Right lobe of liver (tissue), 6 donors: ENCODE measurements around the gene ACE2. TPM values are rescaled to one million over a fixed set of nuclear protein-coding genes. Genes with fewer than 3 reads are reported as not detected.

Experiments used
- ATAC-seq, 4 donors: fragments of 200-7000 bp; cut with Tn5 transposase; one replicate each; pipeline ENCODE4 v1.9.1; 2020; ENCODE audit warnings: mild to moderate bottlenecking in 4 of 4, moderate library complexity in 4 of 4
- DNase-seq, 3 donors: peaks; one replicate each; pipeline ENCODE4 v3.0.0-alpha.2; 2020
- H3K27ac ChIP-seq, 3 donors: fragments of 200-600 bp; one replicate each; pipeline ENCODE4 v1.8.0; 2022
- H3K27me3 ChIP-seq, 2 donors: fragments of 200-600 bp; one replicate each; pipeline ENCODE4 v1.8.0; 2022
- H3K36me3 ChIP-seq, 4 donors: fragments of 200-600 bp; sonication (generic) in 1 of 4; one replicate each; pipeline versions ENCODE4 v1.5.1 to v1.8.0; 2017 to 2022; ENCODE audit warnings: control low read depth in 1 of 4
- H3K4me1 ChIP-seq, 4 donors: fragments of 200-600 bp; sonication (generic) in 1 of 4; one replicate each; pipeline versions ENCODE4 v1.5.1 to v1.8.0; 2017 to 2022; ENCODE audit warnings: control low read depth in 1 of 4
- H3K4me3 ChIP-seq, 3 donors: fragments of 200-600 bp; one replicate each; pipeline ENCODE4 v1.8.0; 2022
- H3K9me3 ChIP-seq, 4 donors: fragments of 200-600 bp; sonication (generic) in 1 of 4; one replicate each; pipeline versions ENCODE4 v1.5.1 to v1.8.0; 2017 to 2022; ENCODE audit warnings: control low read depth in 1 of 4
- POLR2A ChIP-seq: fragments of 450-650 bp; IDR thresholded peaks from one replicate; pipeline ENCODE4 v1.6.1; 2017; ENCODE audit warnings: antibody characterized with exemption, mild to moderate bottlenecking
- WGBS: methylation state at CpG from one replicate; pipeline ENCODE4 v1.1.6; 2018; ENCODE audit warnings: low coverage, low lambda C conversion rate; ENCODE audit not compliant: insufficient coverage; ENCODE audit errors: missing lambda C conversion rate; 5-methylcytosine and 5-hydroxymethylcytosine counted together
- intact Hi-C, 2 donors: fragments of 100-400 bp; cut with DNase I; formaldehyde crosslinking; loops; one replicate each; pipeline versions ENCODE4 v1.11.2 to v1.14.1; 2022
- total RNA-seq, 6 experiments: library from RNA; depleted of rRNA in 2 of 6; stranded (reverse); fragments of >200 nt in 2 of 6; fragmentation: NEBNext Ultra II Directional in 3 of 6; extraction: Animal tissue kit (Norgen Biotek cat#: 25700) in 3 of 6; gene quantifications; one replicate each; pipeline versions ENCODE4 v1.1.0 to v1.2.4, GENCODE V29; 2016 to 2023
- TF ChIP-seq, protein P1 (sequence below), 4 donors: fragments of 200-600 bp in 3 of 4; fragments of 450-650 bp in 1 of 4; IDR thresholded peaks; one replicate each; pipeline versions ENCODE4 v1.5.1 to v1.8.0; 2016 to 2022; ENCODE audit warnings: antibody characterized with exemption in 4 of 4, mild to moderate bottlenecking in 2 of 4
- donor health status: DM: no; HTN: yes; CAD: no.
- donor health status: DM: no; HTN: no; CAD: no.
- donor health status: DM: no; HTN: no; CAD: no.
- donor health status: DM: no; HTN: yes; CAD: no.
- donor health status: DM: no; HTN: yes; CAD: no.

The ACE2 gene
- total RNA-seq, 6 experiments from 2014 or later = 0.92 to 8.7 (median 1.4) TPM

DNA sequence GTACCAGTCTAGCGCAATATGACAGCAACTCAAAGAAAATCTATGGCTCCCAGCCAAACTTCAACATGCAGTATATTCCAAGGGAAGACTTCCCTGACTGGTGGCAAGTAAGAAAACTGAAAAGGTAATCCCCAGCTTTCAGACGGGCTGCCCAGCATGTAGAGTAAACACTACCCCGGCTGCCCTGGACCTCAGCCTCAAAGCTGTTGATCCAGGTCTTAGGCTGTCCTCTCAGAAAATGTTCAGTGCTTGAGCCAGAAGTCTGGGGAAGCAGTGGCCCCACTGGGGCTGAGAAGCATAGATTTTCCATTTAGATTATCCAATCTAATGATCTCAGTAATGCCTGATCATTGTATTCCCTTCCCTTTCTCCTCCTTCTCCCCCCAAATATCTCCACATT, 78.3 kb downstream of the ACE2 start:
- DNase-seq = no peak
- TF ChIP-seq POLR2A = no peak
- TF ChIP-seq, protein P1, sequence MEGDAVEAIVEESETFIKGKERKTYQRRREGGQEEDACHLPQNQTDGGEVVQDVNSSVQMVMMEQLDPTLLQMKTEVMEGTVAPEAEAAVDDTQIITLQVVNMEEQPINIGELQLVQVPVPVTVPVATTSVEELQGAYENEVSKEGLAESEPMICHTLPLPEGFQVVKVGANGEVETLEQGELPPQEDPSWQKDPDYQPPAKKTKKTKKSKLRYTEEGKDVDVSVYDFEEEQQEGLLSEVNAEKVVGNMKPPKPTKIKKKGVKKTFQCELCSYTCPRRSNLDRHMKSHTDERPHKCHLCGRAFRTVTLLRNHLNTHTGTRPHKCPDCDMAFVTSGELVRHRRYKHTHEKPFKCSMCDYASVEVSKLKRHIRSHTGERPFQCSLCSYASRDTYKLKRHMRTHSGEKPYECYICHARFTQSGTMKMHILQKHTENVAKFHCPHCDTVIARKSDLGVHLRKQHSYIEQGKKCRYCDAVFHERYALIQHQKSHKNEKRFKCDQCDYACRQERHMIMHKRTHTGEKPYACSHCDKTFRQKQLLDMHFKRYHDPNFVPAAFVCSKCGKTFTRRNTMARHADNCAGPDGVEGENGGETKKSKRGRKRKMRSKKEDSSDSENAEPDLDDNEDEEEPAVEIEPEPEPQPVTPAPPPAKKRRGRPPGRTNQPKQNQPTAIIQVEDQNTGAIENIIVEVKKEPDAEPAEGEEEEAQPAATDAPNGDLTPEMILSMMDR (IDR thresholded peaks at IDR 0.05) = no peak
- intact Hi-C loops = no loop called here
- Histone ChIP-seq H3K9me3 (no peaks in the 10 kb centered on the region), H3K4me3 (no peak overlapping the region), H3K27me3 (no peaks in the 10 kb centered on the region), H3K4me1 (no peaks in the 10 kb centered on the region), H3K27ac (no peak overlapping the region), H3K36me3 (no peaks in the 10 kb centered on the region)
- 30% methylated on average over 2 of the region's 3 CpGs for WGBS
- ATAC-seq = no peak

GRCh38 chrX:15515931-15516330, 84.8 kb downstream of the ACE2 start:
- Histone ChIP-seq H3K9me3 (no peaks in the 10 kb centered on the region), H3K36me3 (no peaks in the 10 kb centered on the region), H3K27me3 (no peaks in the 10 kb centered on the region), H3K4me3 (no peak overlapping the region), H3K27ac (no peak overlapping the region), H3K4me1 (no peaks in the 10 kb centered on the region)
- peak in 3 of 4 donors; percentile 22 to 68 (median 58) for ATAC-seq
- TF ChIP-seq, protein P1 (IDR thresholded peaks at IDR 0.05) = no peak
- TF ChIP-seq POLR2A = no peak
- intact Hi-C loops = no loop called here
- 30% methylated on average over 6 of the region's 6 CpGs for WGBS
- DNase-seq = no peak

- Histone ChIP-seq H3K4me1 (no peaks in the 10 kb centered on the region), H3K4me3 (no peak overlapping the region), H3K27me3 (peaks cover 0 to 3% of the 10 kb centered on the region in 2 donors), H3K27ac (no peak overlapping the region), H3K36me3 (no peaks in the 10 kb centered on the region), H3K9me3 (no peaks in the 10 kb centered on the region)
- 33% methylated on average over 1 of the region's 1 CpG for WGBS
- ATAC-seq (no peak), DNase-seq (no peak)
- TF ChIP-seq, protein P1 (IDR thresholded peaks at IDR 0.05) = no peak
- no peak for TF ChIP-seq POLR2A
- intact Hi-C loops = no loop called here
These were observed 86.5 kb downstream of the ACE2 start for GRCh38 chrX:15514279-15514678.

DNA sequence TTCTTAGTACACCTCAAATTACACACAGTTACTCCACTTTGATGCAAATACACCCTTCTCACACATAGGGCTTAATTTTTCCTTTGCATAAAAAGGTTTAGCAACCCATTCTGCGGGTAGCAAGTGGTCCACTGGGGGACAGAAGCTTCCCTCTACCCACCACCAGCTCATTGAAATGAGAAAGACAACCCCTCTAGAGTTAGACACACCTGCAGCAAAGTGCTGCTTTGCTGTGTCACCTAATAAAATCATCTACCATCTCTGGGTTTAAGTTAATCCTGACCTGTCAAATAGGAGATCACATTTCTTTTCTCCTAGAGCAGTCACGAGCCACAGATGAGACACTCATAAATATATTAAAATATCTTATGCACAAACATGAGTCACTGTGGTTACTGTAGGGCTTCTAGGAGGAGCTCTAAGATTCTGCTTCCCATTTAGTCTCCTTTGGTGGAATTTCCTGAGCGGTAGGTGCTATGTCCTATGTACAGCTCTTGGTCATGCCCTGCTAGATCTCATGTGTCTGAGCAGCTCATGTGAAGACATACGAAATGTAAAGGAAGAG, 88.3 kb downstream of the ACE2 start:
- Histone ChIP-seq H3K27me3 (peaks cover 0 to 4% of the 10 kb centered on the region in 2 donors), H3K27ac (no peak overlapping the region), H3K36me3 (no peaks in the 10 kb centered on the region), H3K4me1 (no peaks in the 10 kb centered on the region), H3K4me3 (no peak overlapping the region), H3K9me3 (no peaks in the 10 kb centered on the region)
- no peak for DNase-seq
- 43% methylated on average over 4 of the region's 4 CpGs for WGBS
- TF ChIP-seq POLR2A = no peak
- TF ChIP-seq, protein P1 (IDR thresholded peaks at IDR 0.05) = no peak
- intact Hi-C loops = no loop called here
- ATAC-seq = no peak

DNA sequence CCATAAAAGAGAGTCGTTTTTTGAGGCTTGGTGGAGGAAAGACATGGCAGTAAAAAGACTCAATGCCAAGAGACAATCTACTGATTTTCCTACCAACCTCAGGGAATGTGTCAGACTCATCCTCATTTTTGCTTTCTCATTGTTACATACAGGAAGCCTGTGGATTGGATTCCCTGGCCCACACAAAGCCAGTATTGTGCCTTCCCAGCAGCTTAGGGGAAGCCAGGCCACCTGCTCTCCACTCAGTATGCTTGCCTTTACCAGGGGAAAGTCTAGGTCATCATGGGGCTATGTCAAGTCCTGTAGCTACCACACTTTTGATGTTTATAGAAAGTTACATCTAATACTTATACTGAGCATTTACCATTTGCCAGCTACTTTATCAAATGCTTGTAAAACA, 89.2 kb downstream of the ACE2 start:
- no peaks in the 10 kb centered on the region for H3K36me3 ChIP-seq
- intact Hi-C loops = no loop called here
- H3K4me3 ChIP-seq = no peak overlapping the region
- 25% methylated on average over 1 of the region's 1 CpG for WGBS
- no peaks in the 10 kb centered on the region for H3K9me3 ChIP-seq
- no peak overlapping the region for H3K27ac ChIP-seq
- DNase-seq = no peak
- no peak for ATAC-seq
- no peak for TF ChIP-seq POLR2A
- TF ChIP-seq, protein P1 (IDR thresholded peaks at IDR 0.05) = no peak
- no peaks in the 10 kb centered on the region for H3K4me1 ChIP-seq
- peaks cover 0 to 4% of the 10 kb centered on the region in 2 donors for H3K27me3 ChIP-seq
